GM19239 (cell line): Measurements from ENCODE around the gene AIFM3.
"Not testable (repeated sequence)": the region's sequence is repeated elsewhere in the genome, so short reads cannot be mapped to it uniquely, and the experiment has no call there.

Source experiments
- DNase-seq: peaks from one replicate; pipeline ENCODE4 v3.0.0; 2011; ENCODE audit warnings: low spot score; ENCODE audit not compliant: insufficient read length
- FAIRE-seq: peaks from 2 replicates; lab custom pipeline; 2011; peaks lifted over from hg19 to GRCh38; lab: Jason Lieb, UNC

The AIFM3 gene, protein sequence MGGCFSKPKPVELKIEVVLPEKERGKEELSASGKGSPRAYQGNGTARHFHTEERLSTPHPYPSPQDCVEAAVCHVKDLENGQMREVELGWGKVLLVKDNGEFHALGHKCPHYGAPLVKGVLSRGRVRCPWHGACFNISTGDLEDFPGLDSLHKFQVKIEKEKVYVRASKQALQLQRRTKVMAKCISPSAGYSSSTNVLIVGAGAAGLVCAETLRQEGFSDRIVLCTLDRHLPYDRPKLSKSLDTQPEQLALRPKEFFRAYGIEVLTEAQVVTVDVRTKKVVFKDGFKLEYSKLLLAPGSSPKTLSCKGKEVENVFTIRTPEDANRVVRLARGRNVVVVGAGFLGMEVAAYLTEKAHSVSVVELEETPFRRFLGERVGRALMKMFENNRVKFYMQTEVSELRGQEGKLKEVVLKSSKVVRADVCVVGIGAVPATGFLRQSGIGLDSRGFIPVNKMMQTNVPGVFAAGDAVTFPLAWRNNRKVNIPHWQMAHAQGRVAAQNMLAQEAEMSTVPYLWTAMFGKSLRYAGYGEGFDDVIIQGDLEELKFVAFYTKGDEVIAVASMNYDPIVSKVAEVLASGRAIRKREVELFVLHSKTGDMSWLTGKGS

DNA sequence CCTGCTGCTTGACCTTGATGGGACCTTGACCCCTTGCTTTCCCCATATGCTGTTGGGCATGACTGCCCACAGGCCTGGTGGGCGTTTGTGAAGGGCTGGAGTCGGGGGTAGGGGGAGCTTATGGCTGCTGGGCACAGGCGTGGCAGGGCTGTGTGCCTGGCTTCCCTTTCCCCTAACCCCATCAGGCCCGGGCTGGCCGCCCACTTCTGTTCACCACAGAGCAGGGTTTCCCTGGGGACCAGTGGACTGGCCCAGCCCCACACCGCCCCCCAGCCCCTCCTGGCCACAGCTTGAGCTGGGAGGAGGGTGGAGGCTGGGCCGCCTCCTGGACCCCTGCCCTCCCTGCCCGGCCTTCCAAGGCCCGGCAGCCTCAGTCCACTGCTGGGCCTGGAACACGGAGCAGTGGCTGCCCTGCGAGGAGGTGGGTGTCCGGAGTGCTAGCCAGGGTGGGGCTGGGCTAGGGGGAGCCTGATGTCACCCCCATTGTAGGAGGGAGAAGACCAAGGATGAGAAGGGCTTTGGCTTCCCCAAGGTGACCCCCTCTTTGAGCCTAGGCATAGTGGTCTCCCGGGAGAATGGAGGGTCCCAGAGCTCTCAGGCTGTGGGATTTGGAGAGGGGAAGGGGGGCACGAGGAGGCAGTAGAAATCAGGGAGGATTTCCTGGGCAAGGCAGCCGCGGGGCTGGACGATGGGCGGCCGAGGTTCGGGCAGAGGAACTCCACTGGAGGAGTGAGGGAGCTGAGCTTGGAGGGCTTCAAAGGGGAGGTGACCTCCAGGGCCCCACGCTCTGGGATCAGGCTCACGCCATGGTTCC, at the start of gene AIFM3:
Gene AIFM3 (plus strand): TSS at position 373 of the 814 bp plus-strand sequence. CDS start 690 bp downstream, outside the sequence.
- DNase-seq (no peak), FAIRE-seq (no peak)

GRCh38 chr22:20918663-20919218, 48.3 kb upstream of the AIFM3 start:
- FAIRE-seq, result no peak
- DNase-seq, result no peak

DNA sequence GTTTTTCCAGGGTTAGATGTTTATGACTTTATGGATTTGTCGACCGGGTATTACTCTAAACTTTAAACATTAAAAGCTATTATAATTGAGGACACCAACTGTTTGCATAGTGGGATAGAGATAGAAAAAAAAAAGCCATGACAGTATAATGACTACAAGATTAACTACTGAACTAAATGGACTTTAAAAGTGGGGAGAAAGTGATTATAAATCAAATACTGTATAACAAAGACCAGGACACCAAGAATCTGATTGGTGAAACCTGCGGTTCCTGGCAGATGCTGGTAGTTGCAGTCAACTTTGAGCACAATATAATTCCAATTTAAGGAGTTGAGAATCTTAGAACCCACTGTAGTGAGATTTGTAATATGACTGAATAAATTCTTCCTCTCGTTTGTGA, 47.3 kb upstream of the AIFM3 start:
- no peak for DNase-seq
- no peak for FAIRE-seq

DNA sequence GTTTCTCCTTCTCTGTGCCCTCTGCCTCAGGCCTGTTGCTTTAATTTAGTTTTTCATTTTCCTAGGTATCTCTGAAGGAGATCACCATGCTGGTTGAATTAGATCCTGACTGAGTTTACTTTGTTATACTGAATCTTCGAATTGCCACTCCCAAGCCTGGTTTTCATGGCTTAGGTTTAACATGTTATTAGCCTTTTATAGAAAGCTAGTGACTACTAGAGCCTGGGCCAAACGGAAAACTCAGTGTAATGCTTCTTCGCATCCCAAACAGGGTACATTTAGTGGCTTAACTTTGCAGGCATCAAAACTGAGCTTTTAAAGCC, 46.2 kb upstream of the AIFM3 start:
- no peak for FAIRE-seq

GRCh38 chr22:20922141-20922751, 44.8 kb upstream of the AIFM3 start:
- DNase-seq, result no peak
- no peak for FAIRE-seq

More for the DNA sequence above, 46.2 kb upstream of the AIFM3 start:
- DNase-seq, result no peak

DNA sequence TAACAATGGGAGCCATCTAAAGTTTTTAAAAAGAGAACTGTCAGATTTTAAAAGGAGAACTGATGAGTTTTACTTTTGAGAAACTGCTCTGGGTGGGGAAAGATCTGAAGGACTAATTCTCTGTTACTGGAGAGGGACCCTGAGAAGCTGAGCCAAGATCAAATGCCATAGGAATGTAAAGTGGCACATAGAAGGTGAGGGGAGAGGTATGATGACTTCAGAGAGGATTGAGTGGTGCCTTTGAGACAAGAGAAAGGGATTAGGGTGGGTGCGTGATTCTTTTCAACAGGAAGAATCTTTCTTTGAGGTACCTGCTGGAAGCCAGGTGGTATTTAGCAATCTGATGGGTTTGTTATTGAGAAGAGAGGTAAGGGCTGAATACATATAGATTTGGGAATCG, 40.8 kb upstream of the AIFM3 start:
- DNase-seq (no peak), FAIRE-seq (no peak)

- FAIRE-seq (no peak), DNase-seq (no peak)
Measured at GRCh38 chr22:20927940-20928572, 39.0 kb upstream of the AIFM3 start.

- DNase-seq (no peak), FAIRE-seq (no peak)
Measured at GRCh38 chr22:20928573-20928967, 38.5 kb upstream of the AIFM3 start.

DNA sequence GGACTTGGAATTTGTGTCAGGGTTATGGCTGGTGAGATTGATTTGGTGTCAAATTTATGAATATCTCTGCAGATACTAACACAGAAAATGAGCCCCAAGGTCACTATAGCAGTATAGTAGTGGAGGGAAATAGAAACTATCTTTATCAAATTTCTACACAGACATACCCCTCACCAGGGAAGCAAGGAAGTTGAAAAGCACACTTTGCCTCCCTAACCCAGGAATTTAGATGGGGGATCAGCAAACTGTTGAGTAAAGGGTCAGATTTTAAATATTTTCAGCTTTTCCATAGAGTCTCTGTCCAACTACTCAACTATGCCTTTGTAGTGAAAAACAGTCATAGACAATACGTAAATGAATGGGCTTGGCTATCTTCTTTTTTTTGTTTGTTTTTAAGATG, 37.1 kb upstream of the AIFM3 start:
- no peak for DNase-seq
- FAIRE-seq, result no peak

DNA sequence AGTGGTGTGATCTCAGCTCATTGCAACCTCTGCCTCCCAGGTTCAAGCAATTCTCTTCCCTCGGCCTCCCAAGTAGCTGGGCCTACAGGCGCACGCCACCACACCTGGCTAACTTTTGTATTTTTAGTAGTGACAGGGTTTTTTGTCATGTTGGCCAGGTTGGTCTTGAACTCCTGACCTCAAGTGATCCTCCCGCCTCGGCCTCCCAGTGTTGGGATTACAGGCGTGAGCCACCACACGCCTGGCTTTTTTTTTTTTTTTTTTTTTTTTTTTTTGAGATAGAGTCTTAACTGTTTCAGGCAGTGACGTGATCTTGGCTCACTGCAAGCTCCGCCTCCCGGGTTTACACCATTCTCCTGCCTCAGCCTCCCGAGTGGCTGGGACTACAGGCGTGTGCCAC, 36.6 kb upstream of the AIFM3 start:
- FAIRE-seq, DNase-seq: not testable (repeated sequence)

DNA sequence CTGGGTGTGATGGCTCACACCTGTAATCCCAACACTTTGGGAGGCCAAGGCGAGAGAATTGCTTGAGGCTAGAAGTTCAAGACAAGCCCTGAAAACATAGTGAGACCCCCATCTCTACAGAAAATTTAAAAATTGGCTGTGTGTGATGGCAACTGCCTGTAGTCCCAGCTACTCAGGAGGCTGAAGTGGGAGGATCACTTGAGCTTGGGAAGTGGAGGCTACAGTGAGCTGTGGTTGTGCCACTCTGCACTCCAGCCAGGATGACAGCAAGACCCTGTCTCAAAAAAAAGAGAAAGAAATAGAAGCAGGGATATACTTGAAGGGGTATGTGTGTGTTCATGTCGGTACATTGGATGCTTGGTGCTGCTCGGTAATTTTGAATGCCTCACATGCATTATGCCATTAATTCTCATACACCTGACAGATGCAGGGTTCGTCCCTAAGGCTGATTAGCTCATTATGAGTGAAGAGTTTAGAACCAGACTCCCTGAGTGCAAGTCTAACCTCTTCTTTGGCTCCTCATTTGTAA, 35.9 kb upstream of the AIFM3 start:
- FAIRE-seq (no peak), DNase-seq (no peak)

DNA sequence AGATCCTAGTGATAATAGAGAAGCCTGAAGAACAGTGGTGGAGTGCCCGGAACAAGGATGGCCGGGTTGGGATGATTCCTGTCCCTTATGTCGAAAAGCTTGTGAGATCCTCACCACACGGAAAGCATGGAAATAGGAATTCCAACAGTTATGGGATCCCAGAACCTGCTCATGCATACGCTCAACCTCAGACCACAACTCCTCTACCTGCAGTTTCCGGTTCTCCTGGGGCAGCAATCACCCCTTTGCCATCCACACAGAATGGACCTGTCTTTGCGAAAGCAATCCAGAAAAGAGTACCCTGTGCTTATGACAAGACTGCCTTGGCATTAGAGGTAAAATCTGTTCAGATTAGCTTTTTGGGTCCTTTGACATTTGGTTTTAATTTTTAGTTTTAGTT, 33.1 kb upstream of the AIFM3 start:
- FAIRE-seq, result no peak

DNA sequence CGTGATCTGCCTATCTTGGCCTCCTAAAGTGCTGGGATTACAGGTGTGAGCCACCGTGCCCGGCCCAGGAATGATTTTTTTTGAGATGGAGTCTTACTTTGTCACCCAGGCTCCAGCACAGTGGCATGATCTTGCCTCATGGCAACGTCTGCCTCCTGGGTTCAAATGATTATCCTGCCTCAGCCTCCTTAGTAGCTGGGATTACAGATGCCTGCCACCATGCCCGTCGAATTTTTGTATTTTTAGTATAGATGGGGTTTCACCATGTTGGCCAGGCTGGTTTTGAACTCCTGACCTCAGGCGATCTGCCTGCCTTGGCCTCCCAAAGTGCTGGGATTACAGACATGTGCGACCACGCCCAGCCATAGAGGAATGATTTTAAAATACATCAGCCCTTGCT, 32.0 kb upstream of the AIFM3 start:
- FAIRE-seq, DNase-seq: not testable (repeated sequence)

More for the DNA sequence above, 33.1 kb upstream of the AIFM3 start:
- no peak for DNase-seq

DNA sequence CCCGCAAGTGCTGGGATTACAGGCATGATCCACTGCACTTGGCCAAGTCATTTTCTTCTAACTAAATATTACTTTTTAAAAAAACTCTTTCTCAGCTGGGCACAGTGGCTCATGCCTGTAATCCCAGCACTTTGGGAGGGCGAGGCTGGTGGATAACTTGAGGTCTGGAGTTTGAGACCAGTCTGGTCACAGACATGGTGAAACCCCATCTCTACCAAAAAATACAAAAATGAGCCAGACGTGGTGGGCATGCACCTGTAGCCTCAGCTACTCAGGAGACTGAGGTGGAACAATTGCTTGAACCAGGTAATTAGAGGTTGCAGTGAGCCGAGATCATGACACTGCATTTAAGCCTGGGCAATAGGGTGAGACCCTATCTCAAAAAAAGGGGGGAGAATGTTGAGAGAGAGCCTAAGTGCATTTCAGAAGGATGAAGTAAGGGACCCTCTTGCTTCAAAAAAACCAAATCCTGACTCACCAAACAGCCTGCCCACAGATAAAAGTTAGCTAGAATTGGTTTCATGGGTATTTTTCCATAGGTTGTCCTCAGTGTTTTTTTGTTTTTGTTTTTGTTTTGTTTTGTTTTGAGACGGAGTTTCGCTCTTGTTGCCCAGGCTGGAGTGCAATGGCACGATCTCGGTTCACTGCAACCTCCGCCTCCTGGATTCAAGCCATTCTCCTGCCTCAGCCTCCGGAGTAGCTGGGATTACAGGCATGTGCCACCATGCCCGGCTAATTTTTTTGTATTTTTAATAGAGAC, 31.1 kb upstream of the AIFM3 start:
- FAIRE-seq, DNase-seq: not testable (repeated sequence)

DNA sequence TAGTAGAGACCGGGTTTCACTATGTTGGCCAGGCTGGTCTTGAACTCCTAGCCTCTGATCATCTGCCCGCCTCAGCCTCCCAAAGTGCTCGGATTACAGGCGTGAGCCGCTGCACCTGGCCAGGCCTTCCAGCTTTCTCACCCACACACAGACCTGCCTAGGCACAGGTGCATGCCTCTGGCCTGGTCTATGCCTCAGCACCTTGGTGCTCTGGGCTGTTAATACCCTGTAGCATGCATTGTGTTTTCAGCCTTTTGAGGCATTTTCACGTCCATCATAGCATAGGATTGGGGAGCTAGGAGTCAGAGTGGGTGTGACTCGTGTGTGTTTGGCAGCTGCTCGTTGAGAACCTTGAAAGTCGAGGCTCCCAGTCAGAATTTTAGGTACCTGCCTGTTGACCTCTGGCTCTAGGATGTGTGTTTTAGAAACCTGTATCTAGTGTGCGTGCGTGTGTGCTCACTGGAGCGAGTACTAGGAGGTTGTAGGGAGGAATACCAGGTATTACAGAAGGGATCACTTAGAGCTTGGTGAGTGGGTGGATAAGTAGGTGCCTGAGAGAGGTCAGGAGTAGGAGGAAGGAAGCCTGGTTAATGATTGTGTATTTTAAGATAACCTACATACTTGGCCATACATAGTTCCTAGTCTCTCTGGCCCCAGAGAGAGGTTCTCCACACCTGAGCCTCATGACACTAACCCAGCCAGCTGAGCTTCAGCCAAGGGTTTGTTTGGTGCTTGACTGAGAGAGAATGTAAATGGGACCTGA, 29.8 kb upstream of the AIFM3 start:
- no peak for FAIRE-seq

GRCh38 chr22:20937794-20938671, 29.0 kb upstream of the AIFM3 start:
- no peak for FAIRE-seq
- no peak for DNase-seq

More for the DNA sequence above, 29.8 kb upstream of the AIFM3 start:
- DNase-seq, result no peak
